SKM-1 (cell line): ENCODE data around the gene APOD.

Source experiments
- DNase-seq: peaks from one replicate; lab custom pipeline; 2025; ENCODE audit not compliant: unreplicated experiment; lab: John Stamatoyannopoulos, UW

APOD gene

DNA sequence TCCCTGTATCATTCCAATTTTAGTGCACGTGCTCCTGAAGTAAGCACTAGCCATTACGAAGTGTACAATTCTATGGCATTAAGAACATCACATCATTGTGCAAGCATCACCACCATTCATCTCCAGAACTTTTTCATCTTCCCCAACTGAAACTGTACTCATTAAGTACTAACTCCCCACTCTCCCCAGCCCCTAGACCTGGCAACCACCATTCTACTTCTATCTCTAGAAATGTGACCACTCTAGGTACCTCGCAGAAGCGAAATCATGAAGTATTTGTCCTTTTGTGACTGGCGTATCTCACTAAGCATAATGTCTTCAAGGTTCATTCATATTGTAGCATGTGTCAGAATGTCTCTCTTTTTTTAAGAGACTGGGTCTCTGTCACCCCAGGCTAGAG lies 52.1 kb downstream of the APOD start:
- no peak for DNase-seq

DNA sequence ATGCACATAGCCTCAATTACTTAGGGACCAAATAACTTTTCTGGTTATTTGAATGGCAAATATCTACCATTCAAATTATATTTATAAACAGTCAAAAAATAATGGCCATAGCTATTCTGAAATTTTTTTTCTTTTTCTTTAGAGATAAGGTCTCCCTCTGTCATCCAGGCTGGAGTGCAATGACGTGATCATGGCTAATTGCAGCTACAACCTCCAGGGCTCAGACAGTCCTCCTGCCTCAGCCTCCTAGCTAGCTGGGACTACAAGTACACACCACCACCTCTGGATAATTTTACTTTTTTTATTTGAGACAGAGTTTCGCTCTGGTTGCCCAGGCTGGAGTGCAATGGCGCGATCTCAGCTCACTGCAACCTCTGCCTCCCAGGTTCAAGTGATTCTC lies 57.2 kb downstream of the APOD start:
- no peak for DNase-seq

DNA sequence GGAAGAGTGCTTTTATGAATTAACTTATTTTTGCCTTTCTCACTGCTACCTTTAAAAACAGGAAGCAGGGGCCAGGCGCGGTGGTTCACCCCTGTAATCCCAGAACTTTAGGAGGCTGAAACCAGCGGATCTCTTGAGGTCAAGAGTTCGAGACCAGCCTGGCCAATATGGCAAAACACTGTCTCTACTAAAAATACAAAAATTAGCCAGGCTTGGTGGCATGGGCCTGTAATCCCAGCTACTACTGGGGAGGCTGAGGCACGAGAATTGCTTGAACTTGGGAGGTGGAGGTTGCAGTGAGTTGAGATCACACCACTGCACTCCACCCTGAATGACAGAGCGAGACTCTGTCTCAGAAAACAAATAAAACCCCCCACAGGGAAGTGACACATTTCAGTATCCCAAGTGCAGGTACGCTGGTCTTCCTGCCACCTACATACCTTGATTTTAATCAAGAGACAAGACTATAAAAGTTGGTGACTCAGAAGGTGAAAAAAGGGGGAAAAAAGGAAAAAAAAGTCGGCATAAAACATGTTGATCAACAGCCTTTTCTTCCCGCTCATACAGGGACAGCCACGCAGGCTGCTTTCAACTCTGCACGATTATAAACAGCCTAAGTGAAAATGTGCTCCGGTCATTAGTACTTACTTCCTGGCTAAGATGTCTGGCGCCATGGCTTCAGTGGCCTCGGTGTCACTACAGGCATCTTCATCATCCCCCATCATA lies 59.4 kb downstream of the APOD start:
- no peak for DNase-seq

DNA sequence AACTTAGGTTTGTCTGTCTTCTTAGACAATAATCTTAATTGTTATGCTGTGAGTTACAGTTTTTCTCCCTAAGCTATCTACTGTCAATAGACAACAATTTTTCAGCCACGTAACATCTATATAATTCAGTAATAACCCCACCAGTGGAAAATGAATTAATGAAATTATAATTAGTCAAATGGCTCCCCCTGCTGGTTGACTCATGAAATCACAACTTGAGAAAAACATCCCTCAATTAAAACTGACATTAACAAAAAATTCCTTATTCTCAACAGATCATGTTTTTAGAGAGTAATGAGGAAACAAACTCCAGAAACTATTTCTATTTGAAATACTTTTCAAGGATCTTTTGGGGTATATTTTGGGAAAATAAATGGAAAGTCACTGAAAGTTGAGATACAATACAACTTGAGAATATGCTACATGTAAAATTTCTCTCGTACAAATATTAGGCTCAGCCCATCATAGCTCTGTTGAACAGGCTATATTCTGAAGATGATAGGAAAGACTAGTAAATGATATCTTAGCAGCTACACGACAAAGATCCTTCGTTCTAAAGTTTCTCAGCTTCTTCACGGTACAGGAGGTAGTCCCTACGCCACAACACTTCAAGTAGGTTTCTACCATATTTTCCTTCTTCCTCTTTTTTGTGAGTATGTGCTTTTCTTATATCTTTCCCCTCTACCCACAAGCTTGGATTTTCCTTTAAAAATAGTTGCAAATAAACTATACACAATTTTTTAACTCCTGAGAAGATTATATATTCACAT lies 61.3 kb downstream of the APOD start:
- DNase-seq: no peak
